ENCODE results near the gene FBXW11. TPM values are rescaled to one million over a fixed set of nuclear protein-coding genes. Genes with fewer than 3 reads are reported as not detected.

The FBXW11 gene
- total RNA-seq (2021): 48.4 to 52.2 TPM (median 51.2 TPM) in 3 replicates
- Bru-seq, nascent RNA: percentile 90 among the genes with signal in this experiment
- long read RNA-seq, experiment 1, full-length matches to known transcripts: 98 of 145 reads
- long read RNA-seq, experiment 1, partial matches to known transcripts: 19 of 145 reads
- long read RNA-seq, experiment 1, other reads (novel, unspliced or antisense): 28 of 145 reads
- long read RNA-seq, experiment 2, full-length matches to known transcripts: 21 of 64 reads
- long read RNA-seq, experiment 2, partial matches to known transcripts: 6 of 64 reads
- long read RNA-seq, experiment 2, other reads (novel, unspliced or antisense): 37 of 64 reads
- long read RNA-seq, experiment 3, partial matches to known transcripts: 0 of 8 reads
- long read RNA-seq, experiment 3, other reads (novel, unspliced or antisense): 8 of 8 reads

- peak; percentile 82 for ATAC-seq
- H3K27me3 Mint-ChIP-seq (ENCODE audit: low read depth): peaks cover 16% of the 10 kb centered on the region
- no peaks in the 10 kb centered on the region for H3K9me3 Mint-ChIP-seq
- peaks cover 68% of the 10 kb centered on the region for H3K4me1 Mint-ChIP-seq
- H3K4me3 Mint-ChIP-seq: peak within 1 kb of the TSS; percentile 93
- ChIA-PET POLR2A (interaction anchor here (0.5 to 1.3 kb wide), 12 partner anchors 9 to 749 kb away, joined by 3 to 6 read pairs (median 4); no protein-coding TSS in a partner anchor), CTCF (interaction anchor here (0.9 to 5.9 kb wide), 15 partner anchors 22 to 588 kb away, joined by 3 to 65 read pairs (median 6); partner anchors contain the start of genes FGF18 and STK10)
- DNase-seq (ENCODE audit: low spot score): peak; percentile 96
- H3K36me3 Mint-ChIP-seq: no peaks in the 10 kb centered on the region
- H3K27ac Mint-ChIP-seq: peak within 1 kb of the TSS; percentile 95
- TF ChIP-seq ATF3 (CRISPR knock-in tag; conservative IDR thresholded peaks at IDR 0.05) (no peak), TP53 (CRISPR knock-in tag; IDR thresholded peaks at IDR 0.05) (no peak), SMAD3 (CRISPR knock-in tag; IDR thresholded peaks at IDR 0.05; ENCODE audit: borderline replicate concordance) (no peak), ATF1 (CRISPR knock-in tag; IDR thresholded peaks at IDR 0.05) (no peak), RELA (CRISPR knock-in tag; IDR thresholded peaks at IDR 0.05; ENCODE audit: borderline replicate concordance) (0 out of 2 replicates have a peak, but pooled peaks have one; percentile 52), SMAD4 (CRISPR knock-in tag; IDR thresholded peaks at IDR 0.05) (no peak), FOXK1 (CRISPR knock-in tag; IDR thresholded peaks at IDR 0.05) (peak; percentile 64; the same call in 1 of the 2 replicates), CREB1 (CRISPR knock-in tag; IDR thresholded peaks at IDR 0.05) (no peak), OVOL2 (CRISPR knock-in tag; IDR thresholded peaks at IDR 0.05; ENCODE audit: borderline replicate concordance) (no peak), ZNF219 (CRISPR knock-in tag; IDR thresholded peaks at IDR 0.05; ENCODE audit: borderline replicate concordance) (no peak), ZNF532 (CRISPR knock-in tag; IDR thresholded peaks at IDR 0.05; ENCODE audit: borderline replicate concordance) (no peak)
- TF ChIP-seq, protein P1, sequence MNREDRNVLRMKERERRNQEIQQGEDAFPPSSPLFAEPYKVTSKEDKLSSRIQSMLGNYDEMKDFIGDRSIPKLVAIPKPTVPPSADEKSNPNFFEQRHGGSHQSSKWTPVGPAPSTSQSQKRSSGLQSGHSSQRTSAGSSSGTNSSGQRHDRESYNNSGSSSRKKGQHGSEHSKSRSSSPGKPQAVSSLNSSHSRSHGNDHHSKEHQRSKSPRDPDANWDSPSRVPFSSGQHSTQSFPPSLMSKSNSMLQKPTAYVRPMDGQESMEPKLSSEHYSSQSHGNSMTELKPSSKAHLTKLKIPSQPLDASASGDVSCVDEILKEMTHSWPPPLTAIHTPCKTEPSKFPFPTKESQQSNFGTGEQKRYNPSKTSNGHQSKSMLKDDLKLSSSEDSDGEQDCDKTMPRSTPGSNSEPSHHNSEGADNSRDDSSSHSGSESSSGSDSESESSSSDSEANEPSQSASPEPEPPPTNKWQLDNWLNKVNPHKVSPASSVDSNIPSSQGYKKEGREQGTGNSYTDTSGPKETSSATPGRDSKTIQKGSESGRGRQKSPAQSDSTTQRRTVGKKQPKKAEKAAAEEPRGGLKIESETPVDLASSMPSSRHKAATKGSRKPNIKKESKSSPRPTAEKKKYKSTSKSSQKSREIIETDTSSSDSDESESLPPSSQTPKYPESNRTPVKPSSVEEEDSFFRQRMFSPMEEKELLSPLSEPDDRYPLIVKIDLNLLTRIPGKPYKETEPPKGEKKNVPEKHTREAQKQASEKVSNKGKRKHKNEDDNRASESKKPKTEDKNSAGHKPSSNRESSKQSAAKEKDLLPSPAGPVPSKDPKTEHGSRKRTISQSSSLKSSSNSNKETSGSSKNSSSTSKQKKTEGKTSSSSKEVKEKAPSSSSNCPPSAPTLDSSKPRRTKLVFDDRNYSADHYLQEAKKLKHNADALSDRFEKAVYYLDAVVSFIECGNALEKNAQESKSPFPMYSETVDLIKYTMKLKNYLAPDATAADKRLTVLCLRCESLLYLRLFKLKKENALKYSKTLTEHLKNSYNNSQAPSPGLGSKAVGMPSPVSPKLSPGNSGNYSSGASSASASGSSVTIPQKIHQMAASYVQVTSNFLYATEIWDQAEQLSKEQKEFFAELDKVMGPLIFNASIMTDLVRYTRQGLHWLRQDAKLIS (CRISPR knock-in tag; IDR thresholded peaks at IDR 0.05; ENCODE audit: borderline replicate concordance): no peak
- TF ChIP-seq, protein P2, sequence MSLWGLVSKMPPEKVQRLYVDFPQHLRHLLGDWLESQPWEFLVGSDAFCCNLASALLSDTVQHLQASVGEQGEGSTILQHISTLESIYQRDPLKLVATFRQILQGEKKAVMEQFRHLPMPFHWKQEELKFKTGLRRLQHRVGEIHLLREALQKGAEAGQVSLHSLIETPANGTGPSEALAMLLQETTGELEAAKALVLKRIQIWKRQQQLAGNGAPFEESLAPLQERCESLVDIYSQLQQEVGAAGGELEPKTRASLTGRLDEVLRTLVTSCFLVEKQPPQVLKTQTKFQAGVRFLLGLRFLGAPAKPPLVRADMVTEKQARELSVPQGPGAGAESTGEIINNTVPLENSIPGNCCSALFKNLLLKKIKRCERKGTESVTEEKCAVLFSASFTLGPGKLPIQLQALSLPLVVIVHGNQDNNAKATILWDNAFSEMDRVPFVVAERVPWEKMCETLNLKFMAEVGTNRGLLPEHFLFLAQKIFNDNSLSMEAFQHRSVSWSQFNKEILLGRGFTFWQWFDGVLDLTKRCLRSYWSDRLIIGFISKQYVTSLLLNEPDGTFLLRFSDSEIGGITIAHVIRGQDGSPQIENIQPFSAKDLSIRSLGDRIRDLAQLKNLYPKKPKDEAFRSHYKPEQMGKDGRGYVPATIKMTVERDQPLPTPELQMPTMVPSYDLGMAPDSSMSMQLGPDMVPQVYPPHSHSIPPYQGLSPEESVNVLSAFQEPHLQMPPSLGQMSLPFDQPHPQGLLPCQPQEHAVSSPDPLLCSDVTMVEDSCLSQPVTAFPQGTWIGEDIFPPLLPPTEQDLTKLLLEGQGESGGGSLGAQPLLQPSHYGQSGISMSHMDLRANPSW (CRISPR knock-in tag; conservative IDR thresholded peaks at IDR 0.05; ENCODE audit: low read depth): no peak
- TF ChIP-seq, protein P3, sequence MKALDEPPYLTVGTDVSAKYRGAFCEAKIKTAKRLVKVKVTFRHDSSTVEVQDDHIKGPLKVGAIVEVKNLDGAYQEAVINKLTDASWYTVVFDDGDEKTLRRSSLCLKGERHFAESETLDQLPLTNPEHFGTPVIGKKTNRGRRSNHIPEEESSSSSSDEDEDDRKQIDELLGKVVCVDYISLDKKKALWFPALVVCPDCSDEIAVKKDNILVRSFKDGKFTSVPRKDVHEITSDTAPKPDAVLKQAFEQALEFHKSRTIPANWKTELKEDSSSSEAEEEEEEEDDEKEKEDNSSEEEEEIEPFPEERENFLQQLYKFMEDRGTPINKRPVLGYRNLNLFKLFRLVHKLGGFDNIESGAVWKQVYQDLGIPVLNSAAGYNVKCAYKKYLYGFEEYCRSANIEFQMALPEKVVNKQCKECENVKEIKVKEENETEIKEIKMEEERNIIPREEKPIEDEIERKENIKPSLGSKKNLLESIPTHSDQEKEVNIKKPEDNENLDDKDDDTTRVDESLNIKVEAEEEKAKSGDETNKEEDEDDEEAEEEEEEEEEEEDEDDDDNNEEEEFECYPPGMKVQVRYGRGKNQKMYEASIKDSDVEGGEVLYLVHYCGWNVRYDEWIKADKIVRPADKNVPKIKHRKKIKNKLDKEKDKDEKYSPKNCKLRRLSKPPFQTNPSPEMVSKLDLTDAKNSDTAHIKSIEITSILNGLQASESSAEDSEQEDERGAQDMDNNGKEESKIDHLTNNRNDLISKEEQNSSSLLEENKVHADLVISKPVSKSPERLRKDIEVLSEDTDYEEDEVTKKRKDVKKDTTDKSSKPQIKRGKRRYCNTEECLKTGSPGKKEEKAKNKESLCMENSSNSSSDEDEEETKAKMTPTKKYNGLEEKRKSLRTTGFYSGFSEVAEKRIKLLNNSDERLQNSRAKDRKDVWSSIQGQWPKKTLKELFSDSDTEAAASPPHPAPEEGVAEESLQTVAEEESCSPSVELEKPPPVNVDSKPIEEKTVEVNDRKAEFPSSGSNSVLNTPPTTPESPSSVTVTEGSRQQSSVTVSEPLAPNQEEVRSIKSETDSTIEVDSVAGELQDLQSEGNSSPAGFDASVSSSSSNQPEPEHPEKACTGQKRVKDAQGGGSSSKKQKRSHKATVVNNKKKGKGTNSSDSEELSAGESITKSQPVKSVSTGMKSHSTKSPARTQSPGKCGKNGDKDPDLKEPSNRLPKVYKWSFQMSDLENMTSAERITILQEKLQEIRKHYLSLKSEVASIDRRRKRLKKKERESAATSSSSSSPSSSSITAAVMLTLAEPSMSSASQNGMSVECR (CRISPR knock-in tag; IDR thresholded peaks at IDR 0.05; ENCODE audit: borderline replicate concordance): peak; percentile 67; the same call in 1 of the 2 replicates
Observed at GRCh38 chr5:172006321-172007174, at the start of gene FBXW11. Gene FBXW11, minus strand, starts transcription at chr5:172006638. Its CDS starts 136 bp downstream, at chr5:172006502.
